Measurements from ENCODE around the gene S100A10.
A peak's percentile ranks its signal among the peaks of the same experiment; 100 is the strongest.

The S100A10 gene

GRCh38 chr1:151995774-151996173, 2.1 kb upstream of the S100A10 start:
- Histone ChIP-seq H3K36me3 (ENCODE audit: control insufficient read depth, insufficient read depth, low read length) (peaks cover 10% of the 10 kb centered on the region), H3K4me1 (ENCODE audit: control insufficient read depth, insufficient read depth, low read length, poor library complexity, severe bottlenecking) (peaks cover 24% of the 10 kb centered on the region), H3K27ac (ENCODE audit: low read depth, low read length, severe bottlenecking) (no peak overlapping the region), H3K9me3 (ENCODE audit: control insufficient read depth, low read length) (peaks cover 6% of the 10 kb centered on the region), H3K4me3 (ENCODE audit: extremely low read depth, insufficient read depth, low read length, poor library complexity, severe bottlenecking) (no peak overlapping the region)
- 67% methylated on average over 1 of the region's 2 CpGs; no CpG with 5 or more reads in 1 of the 2 experiments for WGBS, 2 experiments (ENCODE audit: insufficient coverage in 2 of 2)

- Histone ChIP-seq H3K4me3 (ENCODE audit: extremely low read depth, insufficient read depth, low read length, poor library complexity, severe bottlenecking) (no peak overlapping the region), H3K27ac (ENCODE audit: low read depth, low read length, severe bottlenecking) (peak overlapping the region; percentile 54), H3K9me3 (ENCODE audit: control insufficient read depth, low read length) (peaks cover 6% of the 10 kb centered on the region), H3K4me1 (ENCODE audit: control insufficient read depth, insufficient read depth, low read length, poor library complexity, severe bottlenecking) (peaks cover 32% of the 10 kb centered on the region), H3K36me3 (ENCODE audit: control insufficient read depth, insufficient read depth, low read length) (peaks cover 17% of the 10 kb centered on the region)
- 36 to 75% methylated on average over 1 of the region's 6 CpGs for WGBS, 2 experiments (ENCODE audit: insufficient coverage in 2 of 2)
These were observed 1.3 kb upstream of the S100A10 start for GRCh38 chr1:151994956-151995355.

- peaks cover 20% of the 10 kb centered on the region for H3K36me3 ChIP-seq (ENCODE audit: control insufficient read depth, insufficient read depth, low read length)
- 1% methylated on average over 18 to 43 of the region's 50 CpGs for WGBS, 2 experiments (ENCODE audit: insufficient coverage in 2 of 2)
- no peaks in the 10 kb centered on the region for H3K9me3 ChIP-seq (ENCODE audit: control insufficient read depth, low read length)
- H3K27ac ChIP-seq (ENCODE audit: low read depth, low read length, severe bottlenecking): peak overlapping the region; percentile 95
- peaks cover 43% of the 10 kb centered on the region for H3K4me1 ChIP-seq (ENCODE audit: control insufficient read depth, insufficient read depth, low read length, poor library complexity, severe bottlenecking)
- H3K4me3 ChIP-seq (ENCODE audit: extremely low read depth, insufficient read depth, low read length, poor library complexity, severe bottlenecking): peak overlapping the region; percentile 95
These were observed 450 bp downstream of the S100A10 start for GRCh38 chr1:151993084-151993733.

GRCh38 chr1:151992303-151993083, 1.2 kb downstream of the S100A10 start:
- Histone ChIP-seq H3K27ac (ENCODE audit: low read depth, low read length, severe bottlenecking) (peak overlapping the region; percentile 95), H3K4me1 (ENCODE audit: control insufficient read depth, insufficient read depth, low read length, poor library complexity, severe bottlenecking) (peaks cover 48% of the 10 kb centered on the region), H3K9me3 (ENCODE audit: control insufficient read depth, low read length) (no peaks in the 10 kb centered on the region), H3K4me3 (ENCODE audit: extremely low read depth, insufficient read depth, low read length, poor library complexity, severe bottlenecking) (peak overlapping the region; percentile 95), H3K36me3 (ENCODE audit: control insufficient read depth, insufficient read depth, low read length) (peaks cover 28% of the 10 kb centered on the region)
- 5 to 9% methylated on average over 19 to 21 of the region's 21 CpGs for WGBS, 2 experiments (ENCODE audit: insufficient coverage in 2 of 2)

- H3K4me1 ChIP-seq (ENCODE audit: control insufficient read depth, insufficient read depth, low read length, poor library complexity, severe bottlenecking): peaks cover 52% of the 10 kb centered on the region
- WGBS, 2 experiments (ENCODE audit: insufficient coverage in 2 of 2): 40% methylated on average over 5 of the region's 6 CpGs; no CpG with 5 or more reads in 1 of the 2 experiments
- H3K36me3 ChIP-seq (ENCODE audit: control insufficient read depth, insufficient read depth, low read length): peaks cover 34% of the 10 kb centered on the region
- H3K9me3 ChIP-seq (ENCODE audit: control insufficient read depth, low read length): no peaks in the 10 kb centered on the region
- peak overlapping the region; percentile 95 for H3K4me3 ChIP-seq (ENCODE audit: extremely low read depth, insufficient read depth, low read length, poor library complexity, severe bottlenecking)
- peak overlapping the region; percentile 95 for H3K27ac ChIP-seq (ENCODE audit: low read depth, low read length, severe bottlenecking)
These were observed 1.9 kb downstream of the S100A10 start for GRCh38 chr1:151991663-151992302.

- peak overlapping the region; percentile 95 for H3K4me3 ChIP-seq (ENCODE audit: extremely low read depth, insufficient read depth, low read length, poor library complexity, severe bottlenecking)
- H3K36me3 ChIP-seq (ENCODE audit: control insufficient read depth, insufficient read depth, low read length): peaks cover 43% of the 10 kb centered on the region
- H3K9me3 ChIP-seq (ENCODE audit: control insufficient read depth, low read length): no peaks in the 10 kb centered on the region
- peak overlapping the region; percentile 95 for H3K27ac ChIP-seq (ENCODE audit: low read depth, low read length, severe bottlenecking)
- 79 to 86% methylated on average over 3 of the region's 5 CpGs for WGBS, 2 experiments (ENCODE audit: insufficient coverage in 2 of 2)
- H3K4me1 ChIP-seq (ENCODE audit: control insufficient read depth, insufficient read depth, low read length, poor library complexity, severe bottlenecking): peaks cover 52% of the 10 kb centered on the region
These were observed 2.8 kb downstream of the S100A10 start for GRCh38 chr1:151990856-151991198.

- H3K36me3 ChIP-seq (ENCODE audit: control insufficient read depth, insufficient read depth, low read length): peaks cover 49% of the 10 kb centered on the region
- H3K27ac ChIP-seq (ENCODE audit: low read depth, low read length, severe bottlenecking): peak overlapping the region; percentile 95
- no peaks in the 10 kb centered on the region for H3K9me3 ChIP-seq (ENCODE audit: control insufficient read depth, low read length)
- peaks cover 54% of the 10 kb centered on the region for H3K4me1 ChIP-seq (ENCODE audit: control insufficient read depth, insufficient read depth, low read length, poor library complexity, severe bottlenecking)
- 75 to 84% methylated on average over 4 to 5 of the region's 5 CpGs for WGBS, 2 experiments (ENCODE audit: insufficient coverage in 2 of 2)
- peak overlapping the region; percentile 95 for H3K4me3 ChIP-seq (ENCODE audit: extremely low read depth, insufficient read depth, low read length, poor library complexity, severe bottlenecking)
These were observed 3.4 kb downstream of the S100A10 start for GRCh38 chr1:151990058-151990855.

GRCh38 chr1:151989211-151989862, 4.3 kb downstream of the S100A10 start:
- 59 to 60% methylated on average over 2 to 3 of the region's 6 CpGs for WGBS, 2 experiments (ENCODE audit: insufficient coverage in 2 of 2)
- H3K9me3 ChIP-seq (ENCODE audit: control insufficient read depth, low read length): no peaks in the 10 kb centered on the region
- H3K36me3 ChIP-seq (ENCODE audit: control insufficient read depth, insufficient read depth, low read length): peaks cover 58% of the 10 kb centered on the region
- H3K4me1 ChIP-seq (ENCODE audit: control insufficient read depth, insufficient read depth, low read length, poor library complexity, severe bottlenecking): peaks cover 59% of the 10 kb centered on the region
- peak overlapping the region; percentile 95 for H3K27ac ChIP-seq (ENCODE audit: low read depth, low read length, severe bottlenecking)
- peak overlapping the region; percentile 95 for H3K4me3 ChIP-seq (ENCODE audit: extremely low read depth, insufficient read depth, low read length, poor library complexity, severe bottlenecking)

GRCh38 chr1:151988405-151988923, 5.2 kb downstream of the S100A10 start:
- WGBS, 2 experiments (ENCODE audit: insufficient coverage in 2 of 2): 53 to 83% methylated on average over 2 of the region's 2 CpGs
- Histone ChIP-seq H3K9me3 (ENCODE audit: control insufficient read depth, low read length) (no peaks in the 10 kb centered on the region), H3K4me3 (ENCODE audit: extremely low read depth, insufficient read depth, low read length, poor library complexity, severe bottlenecking) (peak overlapping the region; percentile 95), H3K4me1 (ENCODE audit: control insufficient read depth, insufficient read depth, low read length, poor library complexity, severe bottlenecking) (peaks cover 59% of the 10 kb centered on the region), H3K27ac (ENCODE audit: low read depth, low read length, severe bottlenecking) (peak overlapping the region; percentile 95), H3K36me3 (ENCODE audit: control insufficient read depth, insufficient read depth, low read length) (peaks cover 67% of the 10 kb centered on the region)
